ENCODE results near the gene OR8G1. TPM values are rescaled to one million over a fixed set of nuclear protein-coding genes. Genes with fewer than 3 reads are reported as not detected.

OR8G1 gene
- total and polyA plus RNA-seq, 2 experiments from 2014 or later: not detected

GRCh38 chr11:124197999-124198398 lies 42.9 kb upstream of the OR8G1 start:
- H3K9me3 ChIP-seq (ENCODE audit: low read depth): no peaks in the 10 kb centered on the region

GRCh38 chr11:124198897-124199296 lies 42.0 kb upstream of the OR8G1 start:
- no peak for DNase-seq (ENCODE audit: low read depth in 1 of 2, low spot score in 1 of 2)
- Histone ChIP-seq H3K27me3 (no peaks in the 10 kb centered on the region), H3K27ac (no peak overlapping the region), H3K4me3 (no peak overlapping the region), H3K36me3 (no peaks in the 10 kb centered on the region), H3K9me3 (ENCODE audit: low read depth) (no peaks in the 10 kb centered on the region), H3K4me1 (ENCODE audit: low read depth) (no peaks in the 10 kb centered on the region)
- no peak for TF ChIP-seq CTCF (IDR thresholded peaks at IDR 0.05; ENCODE audit: low read depth, low read length)

More at GRCh38 chr11:124197999-124198398, 42.9 kb upstream of the OR8G1 start:
- H3K27me3 ChIP-seq: no peaks in the 10 kb centered on the region
- H3K4me1 ChIP-seq (ENCODE audit: low read depth): no peaks in the 10 kb centered on the region
- no peak overlapping the region for H3K4me3 ChIP-seq
- no peak for DNase-seq (ENCODE audit: low read depth in 1 of 2, low spot score in 1 of 2)
- H3K36me3 ChIP-seq: no peaks in the 10 kb centered on the region
- TF ChIP-seq CTCF (IDR thresholded peaks at IDR 0.05; ENCODE audit: low read depth, low read length): no peak
- no peak overlapping the region for H3K27ac ChIP-seq

- H3K27me3 ChIP-seq: no peaks in the 10 kb centered on the region
- no peaks in the 10 kb centered on the region for H3K9me3 ChIP-seq (ENCODE audit: low read depth)
- no peaks in the 10 kb centered on the region for H3K36me3 ChIP-seq
- DNase-seq (ENCODE audit: low read depth in 1 of 2, low spot score in 1 of 2): no peak
- no peak overlapping the region for H3K27ac ChIP-seq
- TF ChIP-seq CTCF (IDR thresholded peaks at IDR 0.05; ENCODE audit: low read depth, low read length): no peak
- no peaks in the 10 kb centered on the region for H3K4me1 ChIP-seq (ENCODE audit: low read depth)
- no peak overlapping the region for H3K4me3 ChIP-seq
These were observed 41.2 kb upstream of the OR8G1 start for GRCh38 chr11:124199702-124200101.

GRCh38 chr11:124200671-124201070 lies 40.2 kb upstream of the OR8G1 start:
- DNase-seq (ENCODE audit: low read depth in 1 of 2, low spot score in 1 of 2): no peak
- Histone ChIP-seq H3K27ac (no peak overlapping the region), H3K36me3 (no peaks in the 10 kb centered on the region), H3K4me3 (no peak overlapping the region), H3K9me3 (ENCODE audit: low read depth) (no peaks in the 10 kb centered on the region), H3K27me3 (no peaks in the 10 kb centered on the region), H3K4me1 (ENCODE audit: low read depth) (no peaks in the 10 kb centered on the region)
- TF ChIP-seq CTCF (IDR thresholded peaks at IDR 0.05; ENCODE audit: low read depth, low read length): no peak

- Histone ChIP-seq H3K27ac (no peak overlapping the region), H3K4me3 (no peak overlapping the region), H3K36me3 (no peaks in the 10 kb centered on the region), H3K27me3 (no peaks in the 10 kb centered on the region), H3K4me1 (ENCODE audit: low read depth) (no peaks in the 10 kb centered on the region), H3K9me3 (ENCODE audit: low read depth) (no peaks in the 10 kb centered on the region)
- no peak for DNase-seq (ENCODE audit: low read depth in 1 of 2, low spot score in 1 of 2)
- TF ChIP-seq CTCF (IDR thresholded peaks at IDR 0.05; ENCODE audit: low read depth, low read length): no peak
These were observed 37.9 kb upstream of the OR8G1 start for GRCh38 chr11:124202951-124203350.

GRCh38 chr11:124204008-124204407 lies 36.9 kb upstream of the OR8G1 start:
- no peaks in the 10 kb centered on the region for H3K36me3 ChIP-seq
- no peak overlapping the region for H3K4me3 ChIP-seq
- H3K9me3 ChIP-seq (ENCODE audit: low read depth): no peaks in the 10 kb centered on the region
- no peaks in the 10 kb centered on the region for H3K4me1 ChIP-seq (ENCODE audit: low read depth)
- no peak for TF ChIP-seq CTCF (IDR thresholded peaks at IDR 0.05; ENCODE audit: low read depth, low read length)
- no peaks in the 10 kb centered on the region for H3K27me3 ChIP-seq
- DNase-seq (ENCODE audit: low read depth in 1 of 2, low spot score in 1 of 2): no peak
- H3K27ac ChIP-seq: no peak overlapping the region
